Adrenal gland (tissue), 12 donors: Measurements from ENCODE around the gene KATNB1. TPM values are rescaled to one million over a fixed set of nuclear protein-coding genes. Genes with fewer than 3 reads are reported as not detected.

ENCODE experiments used
- DNase-seq, 7 donors: peaks; one replicate each; pipeline ENCODE4 v3.0.0-alpha.2; 2019 to 2020
- H3K27ac ChIP-seq, 5 donors: fragments of 200-600 bp; sonication (generic) in 4 of 5; 1 replicate in 3 of 5; 2 replicates in 2 of 5; pipeline versions ENCODE4 v1.5.1 to v1.8.0; 2016 to 2020; ENCODE audit warnings: mild to moderate bottlenecking in 1 of 5
- H3K27me3 ChIP-seq: fragments of 200-600 bp; 2 replicates; pipeline ENCODE4 v1.8.0; 2021
- H3K36me3 ChIP-seq, 2 donors: fragments of 200-600 bp; replicated peaks in 1 of 2; 1 replicate in 1 of 2; 2 replicates in 1 of 2; pipeline versions ENCODE4 v1.5.1 to v1.8.0; 2018 to 2022
- H3K4me1 ChIP-seq, 2 donors: fragments of 200-600 bp; replicated peaks in 1 of 2; 1 replicate in 1 of 2; 2 replicates in 1 of 2; pipeline versions ENCODE4 v1.5.1 to v1.8.0; 2018 to 2021
- H3K4me3 ChIP-seq, 4 donors: fragments of 200-600 bp; sonication (generic) in 3 of 4; one replicate each; pipeline ENCODE4 v1.5.1; 2016 to 2018
- H3K9me3 ChIP-seq, 3 donors: fragments of 200-600 bp; sonication (generic) in 1 of 3; replicated peaks in 1 of 3; 1 replicate in 2 of 3; 2 replicates in 1 of 3; pipeline versions ENCODE4 v1.5.1 to v1.8.0; 2016 to 2021
- POLR2A ChIP-seq, 2 donors: fragments of 450-650 bp; IDR thresholded peaks; one replicate each; pipeline ENCODE4 v1.6.1; 2017; ENCODE audit warnings: antibody characterized with exemption in 2 of 2, mild to moderate bottlenecking in 2 of 2, moderate library complexity in 1 of 2
- WGBS, 4 donors: extraction: QIAGEN DNeasy Blood & Tissue Kit in 2 of 4; methylation state at CpG; one replicate each; pipeline versions ENCODE4 v1.1.5 to v1.1.7; 2013 to 2017; 5-methylcytosine and 5-hydroxymethylcytosine counted together
- intact Hi-C, 2 donors: fragments of 100-400 bp; cut with DNase I; formaldehyde crosslinking; loops; one replicate each; pipeline versions ENCODE4 v1.14.1 to v1.15.0; 2022 to 2023
- polyA plus RNA-seq, 3 donors: library from polyadenylated mRNA; stranded (reverse); fragments of 200-250 nt in 2 of 3; fragments of 350-450 nt in 1 of 3; fragmentation: Illumina TruSeq in 1 of 3; extraction: RNeasy Lipid Tissue Mini Kit (QIAGEN cat#74804) in 1 of 3; gene quantifications; one replicate each; pipeline ENCODE4 v1.2.3, GENCODE V29; 2013 to 2014
- total RNA-seq, 9 donors: library from RNA; depleted of rRNA in 4 of 9; stranded (reverse); fragments of >200 nt in 4 of 9; fragments of 120-200 nt in 1 of 9; fragmentation: NEBNext Ultra II Directional in 1 of 9; extraction: Animal tissue kit (Norgen Biotek cat#: 25700) in 1 of 9; gene quantifications; one replicate each; pipeline versions ENCODE4 v1.1.0 to v1.2.4, GENCODE V29; 2013 to 2023
- TF ChIP-seq, protein P1 (sequence below), 6 experiments: fragments of 450-650 bp in 4 of 6; fragments of 200-600 bp in 2 of 6; sonication (generic) in 1 of 6; IDR thresholded peaks; 1 replicate in 5 of 6; 2 replicates in 1 of 6; pipeline versions ENCODE4 v1.5.1 to v1.8.0; 2016 to 2021; ENCODE audit warnings: antibody characterized with exemption in 6 of 6, mild to moderate bottlenecking in 2 of 6, moderate library complexity in 1 of 6
- donor health status: healthy with polysubstance abuse.
- donor health status: Bipolar disorder and iron deficiency.
- donor health status: DM: yes; HTN: yes; CAD: no.
- donor health status: DM: no; HTN: no; CAD: no.
- donor health status: DM: no; HTN: no; CAD: no.
- donor health status: DM: yes; HTN: yes; CAD: no.

KATNB1 gene
- total and polyA plus RNA-seq, 12 donors = 12.9 to 85.6 (median 21.0) TPM

GRCh38 chr16:57730771-57731730 lies 4.5 kb upstream of the KATNB1 start:
- H3K27me3 ChIP-seq = no peaks in the 10 kb centered on the region
- no peak for DNase-seq
- 73 to 77% (median 73%) methylated on average over 12 to 13 of the region's 13 CpGs for WGBS, 4 donors
- TF ChIP-seq POLR2A (IDR thresholded peaks at IDR 0.05) = no peak
- TF ChIP-seq, protein P1, sequence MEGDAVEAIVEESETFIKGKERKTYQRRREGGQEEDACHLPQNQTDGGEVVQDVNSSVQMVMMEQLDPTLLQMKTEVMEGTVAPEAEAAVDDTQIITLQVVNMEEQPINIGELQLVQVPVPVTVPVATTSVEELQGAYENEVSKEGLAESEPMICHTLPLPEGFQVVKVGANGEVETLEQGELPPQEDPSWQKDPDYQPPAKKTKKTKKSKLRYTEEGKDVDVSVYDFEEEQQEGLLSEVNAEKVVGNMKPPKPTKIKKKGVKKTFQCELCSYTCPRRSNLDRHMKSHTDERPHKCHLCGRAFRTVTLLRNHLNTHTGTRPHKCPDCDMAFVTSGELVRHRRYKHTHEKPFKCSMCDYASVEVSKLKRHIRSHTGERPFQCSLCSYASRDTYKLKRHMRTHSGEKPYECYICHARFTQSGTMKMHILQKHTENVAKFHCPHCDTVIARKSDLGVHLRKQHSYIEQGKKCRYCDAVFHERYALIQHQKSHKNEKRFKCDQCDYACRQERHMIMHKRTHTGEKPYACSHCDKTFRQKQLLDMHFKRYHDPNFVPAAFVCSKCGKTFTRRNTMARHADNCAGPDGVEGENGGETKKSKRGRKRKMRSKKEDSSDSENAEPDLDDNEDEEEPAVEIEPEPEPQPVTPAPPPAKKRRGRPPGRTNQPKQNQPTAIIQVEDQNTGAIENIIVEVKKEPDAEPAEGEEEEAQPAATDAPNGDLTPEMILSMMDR (IDR thresholded peaks at IDR 0.05) = no peak
- H3K27ac ChIP-seq = no peak overlapping the region
- H3K36me3 ChIP-seq = no peaks in the 10 kb centered on the region
- no peaks in the 10 kb centered on the region for H3K9me3 ChIP-seq
- intact Hi-C loops = no loop called here
- H3K4me1 ChIP-seq = peaks cover under 1 to 9% of the 10 kb centered on the region in 2 donors
- H3K4me3 ChIP-seq = no peak overlapping the region

DNA sequence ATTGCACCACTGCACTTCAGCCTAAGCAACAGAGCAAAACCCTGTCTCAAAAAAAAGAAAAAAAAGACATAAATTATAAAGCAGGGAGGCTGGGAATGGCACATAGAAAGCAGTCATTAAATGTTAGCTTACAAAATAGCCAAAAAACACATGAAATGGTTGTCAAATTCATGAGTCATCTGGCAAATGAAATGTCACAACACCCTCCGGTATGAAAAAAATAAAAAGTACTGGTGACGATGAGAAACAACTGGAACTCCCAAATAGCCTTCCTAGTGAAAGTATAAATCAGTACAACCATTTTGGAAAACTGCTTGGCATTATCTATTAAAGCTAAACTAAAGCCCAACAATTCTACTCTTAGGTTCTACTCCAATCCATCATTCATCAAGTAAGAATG lies 3.5 kb upstream of the KATNB1 start:
- WGBS, 4 donors = 21 to 40% (median 27%) methylated on average over 2 of the region's 2 CpGs
- intact Hi-C loops = no loop called here
- DNase-seq = peak in 1 of 7 donors; percentile 61
- peaks cover 10 to 19% of the 10 kb centered on the region in 2 donors for H3K4me1 ChIP-seq
- H3K27ac ChIP-seq = peak overlapping the region in 3 of 5 donors; percentile 65 to 80 (median 74)
- H3K4me3 ChIP-seq = no peak overlapping the region
- no peaks in the 10 kb centered on the region for H3K36me3 ChIP-seq
- no peaks in the 10 kb centered on the region for H3K9me3 ChIP-seq
- H3K27me3 ChIP-seq = no peaks in the 10 kb centered on the region
- TF ChIP-seq, protein P1 (IDR thresholded peaks at IDR 0.05) = no peak

DNA sequence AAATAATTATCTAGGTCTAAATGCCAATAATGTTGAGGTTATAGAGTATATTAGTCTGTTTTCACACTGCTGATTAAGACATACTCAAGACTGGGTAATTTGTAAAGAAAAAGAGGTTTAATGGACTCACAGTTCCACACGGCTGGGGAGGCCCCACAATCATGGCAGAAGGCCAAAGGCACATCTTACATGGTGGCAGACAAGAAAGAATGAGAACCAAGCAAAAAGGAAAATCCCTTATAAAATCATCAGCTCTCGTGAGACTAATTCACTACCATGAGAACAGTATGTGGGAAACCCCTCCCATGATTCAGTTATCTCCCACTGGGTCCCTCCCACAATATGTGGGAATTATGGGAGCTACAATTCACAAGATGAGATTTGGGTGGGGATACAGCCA lies 2.9 kb upstream of the KATNB1 start:
- Histone ChIP-seq H3K27ac (peak overlapping the region in 3 of 5 donors; percentile 65 to 80 (median 74)), H3K4me3 (no peak overlapping the region), H3K27me3 (no peaks in the 10 kb centered on the region), H3K36me3 (no peaks in the 10 kb centered on the region), H3K4me1 (peaks cover 10 to 20% of the 10 kb centered on the region in 2 donors), H3K9me3 (no peaks in the 10 kb centered on the region)
- no peak for DNase-seq
- intact Hi-C loops = no loop called here
- TF ChIP-seq, protein P1 (IDR thresholded peaks at IDR 0.05) = no peak
- TF ChIP-seq POLR2A (IDR thresholded peaks at IDR 0.05) = no peak
- WGBS, 4 donors = 75 to 79% (median 77%) methylated on average over 2 of the region's 2 CpGs

DNA sequence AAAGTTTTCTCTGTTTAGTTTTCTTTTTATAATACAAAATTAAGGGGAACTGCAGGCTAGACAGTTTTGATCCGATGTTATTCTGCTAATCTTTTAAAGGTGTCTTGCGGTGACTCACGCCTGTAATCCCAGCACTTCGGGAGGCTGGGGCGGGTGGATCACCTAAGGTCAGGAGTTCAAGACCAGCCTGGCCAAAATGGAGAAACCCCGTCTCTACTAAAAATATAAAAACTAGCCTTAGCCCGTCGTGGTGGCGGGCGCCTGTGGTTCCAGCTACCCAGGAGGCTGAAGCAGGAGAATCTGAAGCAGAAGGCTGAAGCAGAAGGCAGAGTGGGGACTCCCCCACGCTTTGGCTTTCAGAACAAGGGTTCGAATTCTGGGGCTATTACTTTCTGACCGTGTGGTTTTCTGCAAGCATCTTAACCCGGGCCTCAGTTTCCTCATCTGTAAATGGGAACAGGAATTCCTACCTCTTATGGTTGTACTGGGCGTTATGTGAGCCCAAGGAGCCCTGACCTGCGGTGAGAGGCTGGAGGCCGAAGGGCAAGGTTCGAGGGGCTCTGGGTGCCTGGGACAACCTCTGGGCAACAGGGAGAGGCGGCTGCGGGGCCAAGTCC lies 1.2 kb upstream of the KATNB1 start:
- no peak for DNase-seq
- peak overlapping the region; percentile 7 to 82 (median 64) for H3K4me3 ChIP-seq
- no peaks in the 10 kb centered on the region for H3K9me3 ChIP-seq
- intact Hi-C loops = no loop called here
- no peaks in the 10 kb centered on the region for H3K27me3 ChIP-seq
- peaks cover 10 to 20% of the 10 kb centered on the region in 2 donors for H3K4me1 ChIP-seq
- WGBS, 4 donors = 45 to 68% (median 49%) methylated on average over 13 to 20 of the region's 20 CpGs
- peak overlapping the region in 4 of 5 donors; percentile 76 to 91 (median 88) for H3K27ac ChIP-seq
- H3K36me3 ChIP-seq = no peaks in the 10 kb centered on the region
- TF ChIP-seq POLR2A (IDR thresholded peaks at IDR 0.05) = no peak
- TF ChIP-seq, protein P1 (IDR thresholded peaks at IDR 0.05) = no peak
